ENCODE results near the gene RASA4B. TPM values are rescaled to one million over a fixed set of nuclear protein-coding genes. Genes with fewer than 3 reads are reported as not detected.

Gene RASA4B
- total RNA-seq, 2 experiments from 2014 or later: 26.0 to 31.3 TPM

DNA sequence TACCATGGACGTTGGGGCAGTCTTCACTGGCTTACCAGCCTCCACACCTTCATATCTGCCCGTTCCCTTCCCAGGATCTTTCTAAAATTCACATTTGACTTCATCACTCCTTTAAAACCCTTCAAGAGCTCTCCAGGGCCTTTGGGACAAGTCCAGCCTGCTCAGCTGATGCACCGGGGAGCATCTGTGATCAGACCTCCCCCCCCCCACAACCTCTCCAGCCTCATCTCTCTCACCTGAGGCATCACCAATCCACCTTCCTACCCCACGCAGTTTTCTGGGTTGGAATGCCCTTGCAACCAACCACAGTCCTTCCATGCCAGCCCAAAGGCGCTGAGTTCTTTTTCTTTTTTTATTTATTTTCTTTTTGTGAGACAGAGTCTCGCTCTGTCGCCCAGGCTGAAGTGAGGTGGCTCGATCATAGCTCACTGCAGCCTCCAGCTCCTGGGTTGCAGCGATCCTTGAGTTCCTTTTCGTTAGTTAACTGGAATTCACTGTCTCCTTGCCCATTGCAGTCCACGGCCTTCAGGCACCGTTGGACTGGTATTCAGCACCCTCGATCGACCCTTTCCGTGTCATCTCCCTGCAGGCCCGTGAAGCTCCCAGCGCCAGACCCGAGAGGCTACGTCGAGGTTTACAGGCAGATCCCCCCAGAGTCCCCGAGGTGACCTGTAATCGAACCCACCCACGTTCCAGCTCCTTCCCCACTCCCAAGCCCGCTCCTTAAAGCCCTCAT lies 53.6 kb downstream of the RASA4B start:
- H3K27me3 Mint-ChIP-seq: no peaks in the 10 kb centered on the region
- peak; percentile 29 for DNase-seq
- TF ChIP-seq, protein P1, sequence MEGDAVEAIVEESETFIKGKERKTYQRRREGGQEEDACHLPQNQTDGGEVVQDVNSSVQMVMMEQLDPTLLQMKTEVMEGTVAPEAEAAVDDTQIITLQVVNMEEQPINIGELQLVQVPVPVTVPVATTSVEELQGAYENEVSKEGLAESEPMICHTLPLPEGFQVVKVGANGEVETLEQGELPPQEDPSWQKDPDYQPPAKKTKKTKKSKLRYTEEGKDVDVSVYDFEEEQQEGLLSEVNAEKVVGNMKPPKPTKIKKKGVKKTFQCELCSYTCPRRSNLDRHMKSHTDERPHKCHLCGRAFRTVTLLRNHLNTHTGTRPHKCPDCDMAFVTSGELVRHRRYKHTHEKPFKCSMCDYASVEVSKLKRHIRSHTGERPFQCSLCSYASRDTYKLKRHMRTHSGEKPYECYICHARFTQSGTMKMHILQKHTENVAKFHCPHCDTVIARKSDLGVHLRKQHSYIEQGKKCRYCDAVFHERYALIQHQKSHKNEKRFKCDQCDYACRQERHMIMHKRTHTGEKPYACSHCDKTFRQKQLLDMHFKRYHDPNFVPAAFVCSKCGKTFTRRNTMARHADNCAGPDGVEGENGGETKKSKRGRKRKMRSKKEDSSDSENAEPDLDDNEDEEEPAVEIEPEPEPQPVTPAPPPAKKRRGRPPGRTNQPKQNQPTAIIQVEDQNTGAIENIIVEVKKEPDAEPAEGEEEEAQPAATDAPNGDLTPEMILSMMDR (IDR thresholded peaks at IDR 0.05): no peak
- peaks cover 4% of the 10 kb centered on the region for H3K36me3 Mint-ChIP-seq (ENCODE audit: low read depth)
- ChIA-PET POLR2A (interaction anchor here (0.5 to 3.5 kb wide), 10 partner anchors 10 to 176 kb away, joined by 3 to 17 read pairs (median 3); partner anchors contain the start of gene PRKRIP1), CTCF (interaction anchor here (0.7 to 2.1 kb wide), 6 partner anchors 29 to 68 kb away, joined by 3 to 8 read pairs (median 3); partner anchors contain the start of gene PRKRIP1)
- peak; percentile 1 for ATAC-seq
- peak overlapping the region; percentile 94 for H3K4me3 Mint-ChIP-seq
- peak overlapping the region; percentile 86 for H3K27ac Mint-ChIP-seq
- intact Hi-C loops (cut with micrococcal nuclease): loop anchor here (5.0 kb wide), 1 partner anchor 52 kb away; no protein-coding TSS in a partner anchor
- H3K4me1 Mint-ChIP-seq (ENCODE audit: low read depth): peaks cover 30% of the 10 kb centered on the region
- no peaks in the 10 kb centered on the region for H3K9me3 Mint-ChIP-seq

DNA sequence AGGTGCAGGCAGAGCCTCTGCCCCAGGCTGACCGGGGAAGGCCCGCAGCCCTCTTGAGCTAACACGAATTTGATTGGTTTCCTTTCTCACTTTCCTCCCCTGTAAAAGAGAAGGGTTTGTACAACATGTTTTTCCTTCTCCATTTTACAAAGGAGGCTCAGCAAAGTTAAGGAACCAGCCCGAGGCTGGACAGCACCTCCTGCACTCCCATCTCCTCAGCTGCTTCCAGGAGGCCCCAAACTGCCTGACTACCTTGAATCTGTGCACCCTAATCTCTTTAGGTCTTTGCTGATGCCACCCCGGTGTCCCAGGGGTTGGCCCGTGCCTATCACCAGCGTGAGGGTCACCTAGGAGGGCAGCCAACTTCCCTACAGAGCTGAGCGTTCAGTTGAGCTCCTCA lies 57.1 kb downstream of the RASA4B start:
- intact Hi-C loops (cut with micrococcal nuclease): loop anchor here (5.0 kb wide), 1 partner anchor 48 kb away; no protein-coding TSS in a partner anchor
- ChIA-PET POLR2A (no interaction called here), CTCF (interaction anchor here (0.8 kb wide), 1 partner anchor 48 kb away, joined by 3 read pairs; no protein-coding TSS in a partner anchor)
- H3K27me3 Mint-ChIP-seq: no peaks in the 10 kb centered on the region
- H3K27ac Mint-ChIP-seq: no peak overlapping the region
- TF ChIP-seq, protein P1 (IDR thresholded peaks at IDR 0.05): no peak
- no peak overlapping the region for H3K4me3 Mint-ChIP-seq
- H3K9me3 Mint-ChIP-seq: no peaks in the 10 kb centered on the region
- ATAC-seq (no peak), DNase-seq (no peak)
- H3K4me1 Mint-ChIP-seq (ENCODE audit: low read depth): peaks cover 17% of the 10 kb centered on the region
- peaks cover 4% of the 10 kb centered on the region for H3K36me3 Mint-ChIP-seq (ENCODE audit: low read depth)

DNA sequence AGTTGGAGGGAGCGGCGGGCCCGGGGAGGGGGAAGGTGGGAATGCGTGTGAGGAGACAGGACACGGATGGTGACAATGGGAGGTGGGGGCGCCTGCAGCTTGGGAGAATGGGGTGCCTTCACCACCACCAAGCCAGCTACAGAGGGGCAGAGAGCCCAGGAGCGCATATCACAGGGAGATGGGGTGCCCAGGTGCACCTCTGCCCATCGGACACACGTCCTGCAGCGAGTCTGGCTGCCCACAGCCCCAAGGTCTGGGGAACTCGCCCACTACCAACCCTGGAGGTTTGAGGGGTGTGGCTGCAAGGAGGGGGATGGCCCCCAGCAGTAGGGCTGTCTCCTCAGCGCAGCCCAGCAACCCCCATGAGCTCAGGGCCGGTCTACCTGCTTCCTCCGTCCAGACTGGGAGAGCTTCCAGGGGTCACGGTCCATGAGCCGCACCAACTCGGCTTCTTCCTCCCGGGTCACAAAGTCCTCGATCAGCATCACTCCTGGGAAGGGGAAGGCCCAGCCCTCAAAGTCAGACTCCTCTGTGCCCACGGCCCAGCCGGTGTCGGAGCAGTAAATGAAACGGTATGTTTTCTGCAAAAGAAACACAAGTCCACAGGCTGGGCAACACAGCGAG lies 58.2 kb downstream of the RASA4B start:
- no peaks in the 10 kb centered on the region for H3K27me3 Mint-ChIP-seq
- no peak for DNase-seq
- TF ChIP-seq, protein P1 (IDR thresholded peaks at IDR 0.05): no peak
- POLR2A ChIA-PET: interaction anchor here (0.6 to 0.7 kb wide), 2 partner anchors 15 to 1486 kb away, joined by 3 read pairs; no protein-coding TSS in a partner anchor
- CTCF ChIA-PET: no interaction called here
- no peak for ATAC-seq
- peaks cover 4% of the 10 kb centered on the region for H3K36me3 Mint-ChIP-seq (ENCODE audit: low read depth)
- H3K4me3 Mint-ChIP-seq: no peak overlapping the region
- H3K9me3 Mint-ChIP-seq: no peaks in the 10 kb centered on the region
- H3K27ac Mint-ChIP-seq: no peak overlapping the region
- H3K4me1 Mint-ChIP-seq (ENCODE audit: low read depth): peaks cover 17% of the 10 kb centered on the region
- intact Hi-C loops (cut with micrococcal nuclease): loop anchor here (10.0 kb wide), 1 partner anchor 175 kb away; the partner anchor contains the start of gene SH2B2

DNA sequence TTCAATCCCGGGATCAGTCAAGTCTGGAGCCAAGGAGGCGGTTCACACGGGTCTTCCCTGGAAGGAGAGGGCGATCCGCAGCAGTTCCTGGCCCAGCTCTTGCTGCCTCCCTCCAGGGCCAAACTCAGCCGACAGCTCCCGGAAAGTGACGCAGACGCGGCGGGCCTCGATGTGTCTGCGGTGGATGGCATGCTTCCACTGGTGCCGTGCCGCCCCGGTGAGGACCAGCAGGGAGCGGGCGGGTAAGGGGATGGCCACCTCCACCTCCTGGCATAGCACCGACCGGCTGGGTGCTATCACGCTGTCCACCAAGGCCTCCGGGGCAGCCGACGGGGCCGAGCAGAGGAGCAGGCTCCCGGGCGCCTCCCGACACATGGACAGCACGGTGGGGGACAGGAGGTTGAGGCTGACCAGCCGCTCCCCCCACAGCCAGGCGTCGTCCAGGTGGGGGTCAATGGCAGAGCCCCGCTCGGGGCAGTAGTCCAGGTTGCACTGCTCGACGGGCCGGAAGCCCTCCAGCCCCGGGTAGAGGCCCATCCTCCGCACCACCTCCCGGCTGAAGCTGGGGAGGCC lies 60.1 kb downstream of the RASA4B start:
- H3K9me3 Mint-ChIP-seq: no peaks in the 10 kb centered on the region
- intact Hi-C loops (cut with micrococcal nuclease): loop anchor here (10.0 kb wide), 1 partner anchor 173 kb away; the partner anchor contains the start of gene SH2B2
- no peak for ATAC-seq
- POLR2A ChIA-PET: interaction anchor here (0.9 kb wide), 1 partner anchor 10 kb away, joined by 3 read pairs; no protein-coding TSS in a partner anchor
- no peak overlapping the region for H3K4me3 Mint-ChIP-seq
- TF ChIP-seq, protein P1 (IDR thresholded peaks at IDR 0.05): no peak
- H3K36me3 Mint-ChIP-seq (ENCODE audit: low read depth): peaks cover 2% of the 10 kb centered on the region
- CTCF ChIA-PET: interaction anchor here (1.2 kb wide), 1 partner anchor 13 kb away, joined by 3 read pairs; no protein-coding TSS in a partner anchor
- no peak for DNase-seq
- H3K4me1 Mint-ChIP-seq (ENCODE audit: low read depth): peaks cover 7% of the 10 kb centered on the region
- no peak overlapping the region for H3K27ac Mint-ChIP-seq
- no peaks in the 10 kb centered on the region for H3K27me3 Mint-ChIP-seq

Data from activated CD8-positive, alpha-beta T cell treated with anti-CD3 and anti-CD28 coated beads for 36 hours (primary cell).